ENCODE results near the gene CTDSPL2. TPM values are rescaled to one million over a fixed set of nuclear protein-coding genes. Genes with fewer than 3 reads are reported as not detected.

CTDSPL2 gene
- total and polyA plus RNA-seq, 2 donors from 2014 or later = 4.2 to 37.8 TPM

- H3K36me3 ChIP-seq (ENCODE audit: control insufficient read depth in 2 of 3, insufficient read depth in 3 of 3, low read length in 3 of 3) = peaks cover 2 to 13% (median 7%) of the 10 kb centered on the region in 3 donors
- intact Hi-C loops (cut with DNase I) = no loop called here
Measured at GRCh38 chr15:44525018-44525417, 97.6 kb downstream of the CTDSPL2 start.

GRCh38 chr15:44527241-44527640, 99.8 kb downstream of the CTDSPL2 start:
- H3K36me3 ChIP-seq (ENCODE audit: control insufficient read depth in 2 of 3, insufficient read depth in 3 of 3, low read length in 3 of 3) = peaks cover 0 to 13% (median 5%) of the 10 kb centered on the region in 3 donors
- H3K27ac ChIP-seq (ENCODE audit: low read depth in 2 of 2, low read length in 2 of 2) = no peak overlapping the region
- no peak for TF ChIP-seq CTCF (IDR thresholded peaks at IDR 0.05; ENCODE audit: borderline replicate concordance, extremely low read depth, insufficient read depth)
- H3K27me3 ChIP-seq (ENCODE audit: control insufficient read depth, insufficient read depth, low read length) = no peaks in the 10 kb centered on the region
- DNase-seq (no peak), FAIRE-seq (no peak)
- no peak overlapping the region for H3K9ac ChIP-seq (ENCODE audit: low read length in 3 of 3)
- H3K9me3 ChIP-seq (ENCODE audit: control insufficient read depth in 2 of 3, insufficient read depth in 1 of 3, low read length in 3 of 3) = no peaks in the 10 kb centered on the region
- no peaks in the 10 kb centered on the region for H3K4me1 ChIP-seq (ENCODE audit: control insufficient read depth in 2 of 3, insufficient read depth in 2 of 3, low read depth in 1 of 3, low read length in 3 of 3)
- intact Hi-C loops (cut with DNase I) = no loop called here
- H3K4me3 ChIP-seq (ENCODE audit: low read length in 3 of 3) = no peak overlapping the region

More at GRCh38 chr15:44525018-44525417, 97.6 kb downstream of the CTDSPL2 start:
- no peak for FAIRE-seq
- H3K4me3 ChIP-seq (ENCODE audit: low read length in 3 of 3) = no peak overlapping the region
- TF ChIP-seq CTCF (IDR thresholded peaks at IDR 0.05; ENCODE audit: borderline replicate concordance, extremely low read depth, insufficient read depth) = no peak
- no peaks in the 10 kb centered on the region for H3K4me1 ChIP-seq (ENCODE audit: control insufficient read depth in 2 of 3, insufficient read depth in 2 of 3, low read depth in 1 of 3, low read length in 3 of 3)
- H3K27ac ChIP-seq (ENCODE audit: low read depth in 2 of 2, low read length in 2 of 2) = no peak overlapping the region
- H3K27me3 ChIP-seq (ENCODE audit: control insufficient read depth, insufficient read depth, low read length) = no peaks in the 10 kb centered on the region
- H3K9ac ChIP-seq (ENCODE audit: low read length in 3 of 3) = no peak overlapping the region
- no peaks in the 10 kb centered on the region for H3K9me3 ChIP-seq (ENCODE audit: control insufficient read depth in 2 of 3, insufficient read depth in 1 of 3, low read length in 3 of 3)
- no peak for DNase-seq

GRCh38 chr15:44529864-44530604, 102.6 kb downstream of the CTDSPL2 start:
- H3K27me3 ChIP-seq (ENCODE audit: control insufficient read depth, insufficient read depth, low read length) = no peaks in the 10 kb centered on the region
- H3K4me1 ChIP-seq (ENCODE audit: control insufficient read depth in 2 of 3, insufficient read depth in 2 of 3, low read depth in 1 of 3, low read length in 3 of 3) = peaks cover 0 to 1% (median under 1%) of the 10 kb centered on the region in 3 donors
- H3K36me3 ChIP-seq (ENCODE audit: control insufficient read depth in 2 of 3, insufficient read depth in 3 of 3, low read length in 3 of 3) = peaks cover 0 to 4% (median 1%) of the 10 kb centered on the region in 3 donors
- no peaks in the 10 kb centered on the region for H3K9me3 ChIP-seq (ENCODE audit: control insufficient read depth in 2 of 3, insufficient read depth in 1 of 3, low read length in 3 of 3)
- TF ChIP-seq CTCF (IDR thresholded peaks at IDR 0.05; ENCODE audit: borderline replicate concordance, extremely low read depth, insufficient read depth) = no peak
- no peak for FAIRE-seq
- intact Hi-C loops (cut with DNase I) = no loop called here
- no peak for DNase-seq
- no peak overlapping the region for H3K9ac ChIP-seq (ENCODE audit: low read length in 3 of 3)
- H3K4me3 ChIP-seq (ENCODE audit: low read length in 3 of 3) = no peak overlapping the region
- H3K27ac ChIP-seq (ENCODE audit: low read depth in 2 of 2, low read length in 2 of 2) = no peak overlapping the region

All from kidney (tissue), 14 donors.